ENCODE measurements around the gene ACSS3. TPM values are rescaled to one million over a fixed set of nuclear protein-coding genes. Genes with fewer than 3 reads are reported as not detected.

Gene ACSS3
- total RNA-seq, 1 donor from 2014 or later: 23.4 TPM

- no peak for TF ChIP-seq CTCF (IDR thresholded peaks at IDR 0.05; ENCODE audit: unreplicated experiment)
- H3K36me3 Mint-ChIP-seq: no peaks in the 10 kb centered on the region
- no peaks in the 10 kb centered on the region for H3K9me3 Mint-ChIP-seq
Observed at GRCh38 chr12:81216739-81217138, 138.9 kb downstream of the ACSS3 start.

DNA sequence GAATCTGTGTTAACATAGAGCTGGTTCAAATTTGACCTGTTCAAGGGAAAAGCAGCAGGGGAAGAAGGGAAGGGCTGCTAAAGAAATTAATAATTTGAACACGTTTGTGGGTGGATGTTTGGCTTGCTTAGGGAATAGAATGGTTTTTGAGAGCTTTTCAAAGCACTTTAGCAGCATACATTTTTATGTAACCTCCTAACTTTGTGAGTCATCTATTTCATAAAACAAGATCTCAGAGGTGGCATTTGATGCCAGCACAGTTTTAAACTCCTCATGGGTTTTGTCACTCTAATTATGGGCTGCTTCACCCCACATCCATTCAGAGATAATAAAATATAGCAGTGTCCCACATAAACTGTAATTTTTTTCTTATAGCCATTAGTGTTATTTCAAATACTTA is 143.8 kb downstream of the ACSS3 start:
- Mint-ChIP-seq H3K27ac (no peak overlapping the region), H3K4me1 (peaks cover 5% of the 10 kb centered on the region), H3K36me3 (no peaks in the 10 kb centered on the region), H3K4me3 (no peak overlapping the region), H3K9me3 (no peaks in the 10 kb centered on the region), H3K27me3 (ENCODE audit: low read depth) (no peaks in the 10 kb centered on the region)
- DNase-seq (ENCODE audit: low spot score in 2 of 2, unreplicated experiment in 2 of 2): no peak
- TF ChIP-seq CTCF (IDR thresholded peaks at IDR 0.05; ENCODE audit: unreplicated experiment): no peak

More at GRCh38 chr12:81216739-81217138, 138.9 kb downstream of the ACSS3 start:
- no peaks in the 10 kb centered on the region for H3K27me3 Mint-ChIP-seq (ENCODE audit: low read depth)
- H3K27ac Mint-ChIP-seq: no peak overlapping the region
- no peak for DNase-seq (ENCODE audit: low spot score in 2 of 2, unreplicated experiment in 2 of 2)
- H3K4me1 Mint-ChIP-seq: peaks cover 5% of the 10 kb centered on the region
- H3K4me3 Mint-ChIP-seq: no peak overlapping the region

DNA sequence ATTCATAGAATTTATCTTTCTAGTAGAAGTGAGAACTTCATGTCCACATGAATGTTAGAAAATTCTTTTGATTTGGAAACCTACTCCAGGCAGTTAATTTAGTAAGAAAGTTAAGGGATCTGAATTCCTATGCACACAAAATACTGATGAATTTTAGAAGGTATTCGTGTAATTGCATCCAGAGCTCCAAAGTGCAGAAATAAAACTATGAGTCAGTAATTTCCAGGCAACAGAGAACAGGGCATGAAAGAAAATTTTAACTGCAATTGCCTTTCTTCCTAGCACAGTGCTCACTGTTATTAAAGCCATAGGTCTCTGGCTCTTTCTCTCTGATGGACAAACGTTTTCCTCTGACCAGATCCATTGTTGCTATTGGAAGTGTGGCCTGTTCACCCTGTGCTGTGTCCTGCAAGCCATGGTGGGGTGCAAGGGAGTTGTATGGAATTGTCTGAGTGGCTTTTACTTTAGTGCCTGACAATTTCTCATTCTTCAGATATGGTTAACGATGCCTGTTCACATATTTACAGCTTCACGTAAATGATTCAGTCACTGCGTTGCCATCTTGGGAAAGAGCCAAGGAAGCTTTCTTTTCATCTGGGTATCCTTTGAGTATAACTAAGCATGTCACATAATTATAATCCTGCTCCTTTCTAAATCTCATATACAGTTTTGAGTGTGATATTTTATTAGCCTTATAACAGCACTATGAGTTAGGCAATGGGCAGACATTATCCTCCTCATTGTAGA is 145.1 kb downstream of the ACSS3 start:
- H3K4me1 Mint-ChIP-seq: peaks cover 5% of the 10 kb centered on the region
- no peak for DNase-seq (ENCODE audit: low spot score in 2 of 2, unreplicated experiment in 2 of 2)
- no peaks in the 10 kb centered on the region for H3K9me3 Mint-ChIP-seq
- no peaks in the 10 kb centered on the region for H3K36me3 Mint-ChIP-seq
- no peak overlapping the region for H3K4me3 Mint-ChIP-seq
- no peak overlapping the region for H3K27ac Mint-ChIP-seq
- TF ChIP-seq CTCF (IDR thresholded peaks at IDR 0.05; ENCODE audit: unreplicated experiment): no peak
- H3K27me3 Mint-ChIP-seq (ENCODE audit: low read depth): no peaks in the 10 kb centered on the region

- Mint-ChIP-seq H3K4me1 (peaks cover under 1% of the 10 kb centered on the region), H3K27ac (no peak overlapping the region), H3K4me3 (no peak overlapping the region), H3K9me3 (no peaks in the 10 kb centered on the region), H3K36me3 (no peaks in the 10 kb centered on the region), H3K27me3 (ENCODE audit: low read depth) (no peaks in the 10 kb centered on the region)
- TF ChIP-seq CTCF (IDR thresholded peaks at IDR 0.05; ENCODE audit: unreplicated experiment): no peak
- DNase-seq (ENCODE audit: low spot score in 2 of 2, unreplicated experiment in 2 of 2): no peak
Observed at GRCh38 chr12:81224626-81225025, 146.7 kb downstream of the ACSS3 start.

GRCh38 chr12:81229759-81230158 is 151.9 kb downstream of the ACSS3 start:
- H3K36me3 Mint-ChIP-seq: no peaks in the 10 kb centered on the region
- no peak for DNase-seq (ENCODE audit: low spot score in 2 of 2, unreplicated experiment in 2 of 2)
- peaks cover 19% of the 10 kb centered on the region for H3K4me1 Mint-ChIP-seq
- TF ChIP-seq CTCF (IDR thresholded peaks at IDR 0.05; ENCODE audit: unreplicated experiment): no peak
- no peak overlapping the region for H3K27ac Mint-ChIP-seq
- H3K4me3 Mint-ChIP-seq: no peak overlapping the region
- H3K9me3 Mint-ChIP-seq: no peaks in the 10 kb centered on the region
- H3K27me3 Mint-ChIP-seq (ENCODE audit: low read depth): no peaks in the 10 kb centered on the region

Measured in mesothelial cell of epicardium (in vitro differentiated cells).